Stimulated activated naive B cell treated with anti-CD40 and anti-IgM and Interleukin-4, amounts not matched to agents 10 μg/mL and 1 μg/mL and 100 μg/mL, for 72 hours (primary cell): ENCODE results near the gene DUSP14.
A peak's percentile ranks its signal among the peaks of the same experiment; 100 is the strongest.

Source experiments
- ATAC-seq, 2 donors: fragments of 150-1000 bp; cut with Tn5 transposase; replicated peaks; 2 replicates each; pipeline ENCODE4 v1.10.0; 2021; ENCODE audit warnings: moderate library complexity in 1 of 2
- DNase-seq: peaks from one replicate; pipeline ENCODE4 v3.0.0; 2021
- H3K27ac Mint-ChIP-seq: one replicate; pipeline ENCODE4 v1.8.0; 2022; ENCODE audit warnings: mild to moderate bottlenecking, mixed read lengths
- H3K27me3 Mint-ChIP-seq, 2 donors: one replicate each; pipeline ENCODE4 v1.8.0; 2022; ENCODE audit warnings: mixed read lengths in 2 of 2
- H3K36me3 Mint-ChIP-seq, 2 donors: one replicate each; pipeline ENCODE4 v1.8.0; 2022; ENCODE audit warnings: mixed read lengths in 2 of 2, mild to moderate bottlenecking in 1 of 2
- H3K4me1 Mint-ChIP-seq, 2 donors: one replicate each; pipeline ENCODE4 v1.8.0; 2022; ENCODE audit warnings: mixed read lengths in 2 of 2, mild to moderate bottlenecking in 1 of 2
- H3K4me3 Mint-ChIP-seq, 2 donors: one replicate each; pipeline ENCODE4 v1.8.0; 2022; ENCODE audit warnings: mild to moderate bottlenecking in 2 of 2, mixed read lengths in 2 of 2, moderate library complexity in 1 of 2
- H3K9me3 Mint-ChIP-seq, 2 donors: one replicate each; pipeline ENCODE4 v1.8.0; 2022; ENCODE audit warnings: mixed read lengths in 2 of 2, mild to moderate bottlenecking in 1 of 2

The DUSP14 gene

GRCh38 chr17:37516127-37516571 lies 26.5 kb downstream of the DUSP14 start:
- H3K27me3 Mint-ChIP-seq = no peaks in the 10 kb centered on the region
- DNase-seq = no peak
- no peak overlapping the region for H3K4me3 Mint-ChIP-seq
- peaks cover 19 to 38% of the 10 kb centered on the region in 2 donors for H3K36me3 Mint-ChIP-seq
- H3K4me1 Mint-ChIP-seq = no peaks in the 10 kb centered on the region
- no peaks in the 10 kb centered on the region for H3K9me3 Mint-ChIP-seq
- no peak for ATAC-seq
- peak overlapping the region; percentile 20 for H3K27ac Mint-ChIP-seq

GRCh38 chr17:37517881-37518280 lies 28.2 kb downstream of the DUSP14 start:
- Mint-ChIP-seq H3K27me3 (no peaks in the 10 kb centered on the region), H3K4me1 (no peaks in the 10 kb centered on the region), H3K36me3 (peaks cover 22 to 46% of the 10 kb centered on the region in 2 donors), H3K9me3 (no peaks in the 10 kb centered on the region), H3K27ac (peak overlapping the region; percentile 25), H3K4me3 (no peak overlapping the region)
- no peak for DNase-seq
- ATAC-seq = no peak

- ATAC-seq = no peak
- DNase-seq = no peak
- Mint-ChIP-seq H3K9me3 (no peaks in the 10 kb centered on the region), H3K36me3 (peaks cover 20 to 47% of the 10 kb centered on the region in 2 donors), H3K4me3 (no peak overlapping the region), H3K27ac (peak overlapping the region; percentile 31), H3K27me3 (no peaks in the 10 kb centered on the region), H3K4me1 (no peaks in the 10 kb centered on the region)
Measured at GRCh38 chr17:37518826-37519225, 29.1 kb downstream of the DUSP14 start.

- peaks cover 22 to 52% of the 10 kb centered on the region in 2 donors for H3K36me3 Mint-ChIP-seq
- DNase-seq = no peak
- peak overlapping the region; percentile 9 for H3K27ac Mint-ChIP-seq
- no peaks in the 10 kb centered on the region for H3K9me3 Mint-ChIP-seq
- ATAC-seq = no peak
- no peaks in the 10 kb centered on the region for H3K4me1 Mint-ChIP-seq
- no peak overlapping the region for H3K4me3 Mint-ChIP-seq
- no peaks in the 10 kb centered on the region for H3K27me3 Mint-ChIP-seq
Measured at GRCh38 chr17:37519251-37519985, 29.7 kb downstream of the DUSP14 start.

- H3K4me3 Mint-ChIP-seq = no peak overlapping the region
- ATAC-seq (no peak), DNase-seq (no peak)
- H3K4me1 Mint-ChIP-seq = no peaks in the 10 kb centered on the region
- peaks cover 23 to 55% of the 10 kb centered on the region in 2 donors for H3K36me3 Mint-ChIP-seq
- H3K27ac Mint-ChIP-seq = peak overlapping the region; percentile 51
- H3K27me3 Mint-ChIP-seq = no peaks in the 10 kb centered on the region
- H3K9me3 Mint-ChIP-seq = no peaks in the 10 kb centered on the region
Measured at GRCh38 chr17:37520174-37520573, 30.5 kb downstream of the DUSP14 start.

- no peak overlapping the region for H3K27ac Mint-ChIP-seq
Measured at GRCh38 chr17:37521821-37522220, 32.1 kb downstream of the DUSP14 start.

GRCh38 chr17:37523715-37524219 lies 34.1 kb downstream of the DUSP14 start:
- H3K27me3 Mint-ChIP-seq = no peaks in the 10 kb centered on the region
- DNase-seq (no peak), ATAC-seq (no peak)
- H3K27ac Mint-ChIP-seq = no peak overlapping the region
- no peaks in the 10 kb centered on the region for H3K9me3 Mint-ChIP-seq
- no peak overlapping the region for H3K4me3 Mint-ChIP-seq
- peaks cover 26 to 53% of the 10 kb centered on the region in 2 donors for H3K36me3 Mint-ChIP-seq
- H3K4me1 Mint-ChIP-seq = peaks cover 0 to 3% of the 10 kb centered on the region in 2 donors

More at GRCh38 chr17:37521821-37522220, 32.1 kb downstream of the DUSP14 start:
- Mint-ChIP-seq H3K27me3 (no peaks in the 10 kb centered on the region), H3K4me1 (no peaks in the 10 kb centered on the region), H3K4me3 (no peak overlapping the region), H3K36me3 (peaks cover 28 to 60% of the 10 kb centered on the region in 2 donors), H3K9me3 (no peaks in the 10 kb centered on the region)
- ATAC-seq (no peak), DNase-seq (no peak)

GRCh38 chr17:37527249-37527851 lies 37.7 kb downstream of the DUSP14 start:
- no peak overlapping the region for H3K4me3 Mint-ChIP-seq
- H3K27me3 Mint-ChIP-seq = no peaks in the 10 kb centered on the region
- peaks cover 19 to 42% of the 10 kb centered on the region in 2 donors for H3K36me3 Mint-ChIP-seq
- H3K27ac Mint-ChIP-seq = no peak overlapping the region
- H3K9me3 Mint-ChIP-seq = no peaks in the 10 kb centered on the region
- peaks cover 0 to 3% of the 10 kb centered on the region in 2 donors for H3K4me1 Mint-ChIP-seq
- peak; percentile 71 to 77 for ATAC-seq
- no peak for DNase-seq

GRCh38 chr17:37530420-37530819 lies 40.7 kb downstream of the DUSP14 start:
- Mint-ChIP-seq H3K4me3 (no peak overlapping the region), H3K4me1 (peaks cover 0 to 3% of the 10 kb centered on the region in 2 donors), H3K36me3 (peaks cover 20 to 33% of the 10 kb centered on the region in 2 donors), H3K27ac (peak overlapping the region; percentile 62), H3K27me3 (no peaks in the 10 kb centered on the region), H3K9me3 (no peaks in the 10 kb centered on the region)
- ATAC-seq = no peak
- DNase-seq = no peak

GRCh38 chr17:37532756-37533155 lies 43.1 kb downstream of the DUSP14 start:
- Mint-ChIP-seq H3K9me3 (no peaks in the 10 kb centered on the region), H3K27me3 (no peaks in the 10 kb centered on the region), H3K4me3 (no peak overlapping the region), H3K36me3 (peaks cover 24 to 41% of the 10 kb centered on the region in 2 donors), H3K4me1 (no peaks in the 10 kb centered on the region), H3K27ac (peak overlapping the region; percentile 9)
- ATAC-seq (no peak), DNase-seq (no peak)

- no peaks in the 10 kb centered on the region for H3K27me3 Mint-ChIP-seq
Measured at GRCh38 chr17:37535906-37536305, 46.2 kb downstream of the DUSP14 start.

GRCh38 chr17:37538981-37539659 lies 49.4 kb downstream of the DUSP14 start:
- ATAC-seq = no peak
- peaks cover 30 to 46% of the 10 kb centered on the region in 2 donors for H3K36me3 Mint-ChIP-seq
- DNase-seq = no peak
- no peaks in the 10 kb centered on the region for H3K27me3 Mint-ChIP-seq
- H3K4me1 Mint-ChIP-seq = peaks cover 0 to 2% of the 10 kb centered on the region in 2 donors
- H3K9me3 Mint-ChIP-seq = no peaks in the 10 kb centered on the region
- H3K4me3 Mint-ChIP-seq = no peak overlapping the region
- H3K27ac Mint-ChIP-seq = no peak overlapping the region

More at GRCh38 chr17:37535906-37536305, 46.2 kb downstream of the DUSP14 start:
- ATAC-seq (no peak), DNase-seq (no peak)
- Mint-ChIP-seq H3K9me3 (no peaks in the 10 kb centered on the region), H3K4me3 (no peak overlapping the region), H3K36me3 (peaks cover 26 to 40% of the 10 kb centered on the region in 2 donors), H3K4me1 (peaks cover 0 to under 1% of the 10 kb centered on the region in 2 donors), H3K27ac (no peak overlapping the region)

GRCh38 chr17:37541880-37542660 lies 52.4 kb downstream of the DUSP14 start:
- no peak for ATAC-seq
- peaks cover 21 to 32% of the 10 kb centered on the region in 2 donors for H3K36me3 Mint-ChIP-seq
- DNase-seq = no peak
- no peaks in the 10 kb centered on the region for H3K9me3 Mint-ChIP-seq
- no peak overlapping the region for H3K4me3 Mint-ChIP-seq
- peaks cover 2 to 5% of the 10 kb centered on the region in 2 donors for H3K4me1 Mint-ChIP-seq
- H3K27ac Mint-ChIP-seq = no peak overlapping the region
- no peaks in the 10 kb centered on the region for H3K27me3 Mint-ChIP-seq

- Mint-ChIP-seq H3K4me1 (peaks cover 3 to 5% of the 10 kb centered on the region in 2 donors), H3K27ac (no peak overlapping the region), H3K36me3 (peaks cover 17 to 18% of the 10 kb centered on the region in 2 donors), H3K9me3 (no peaks in the 10 kb centered on the region), H3K27me3 (no peaks in the 10 kb centered on the region), H3K4me3 (no peak overlapping the region)
- ATAC-seq (no peak), DNase-seq (no peak)
Measured at GRCh38 chr17:37543637-37544052, 54.0 kb downstream of the DUSP14 start.
